ENCODE data around the gene CLEC18B. TPM values are rescaled to one million over a fixed set of nuclear protein-coding genes. Genes with fewer than 3 reads are reported as not detected.
"Not testable (repeated sequence)": the region's sequence is repeated elsewhere in the genome, so short reads cannot be mapped to it uniquely, and the experiment has no call there.

The CLEC18B gene
- 2.9 TPM in 1 of 2 replicates, not detected in the other for total RNA-seq (2014; rRNA removed; shearing (Covaris generic))

DNA sequence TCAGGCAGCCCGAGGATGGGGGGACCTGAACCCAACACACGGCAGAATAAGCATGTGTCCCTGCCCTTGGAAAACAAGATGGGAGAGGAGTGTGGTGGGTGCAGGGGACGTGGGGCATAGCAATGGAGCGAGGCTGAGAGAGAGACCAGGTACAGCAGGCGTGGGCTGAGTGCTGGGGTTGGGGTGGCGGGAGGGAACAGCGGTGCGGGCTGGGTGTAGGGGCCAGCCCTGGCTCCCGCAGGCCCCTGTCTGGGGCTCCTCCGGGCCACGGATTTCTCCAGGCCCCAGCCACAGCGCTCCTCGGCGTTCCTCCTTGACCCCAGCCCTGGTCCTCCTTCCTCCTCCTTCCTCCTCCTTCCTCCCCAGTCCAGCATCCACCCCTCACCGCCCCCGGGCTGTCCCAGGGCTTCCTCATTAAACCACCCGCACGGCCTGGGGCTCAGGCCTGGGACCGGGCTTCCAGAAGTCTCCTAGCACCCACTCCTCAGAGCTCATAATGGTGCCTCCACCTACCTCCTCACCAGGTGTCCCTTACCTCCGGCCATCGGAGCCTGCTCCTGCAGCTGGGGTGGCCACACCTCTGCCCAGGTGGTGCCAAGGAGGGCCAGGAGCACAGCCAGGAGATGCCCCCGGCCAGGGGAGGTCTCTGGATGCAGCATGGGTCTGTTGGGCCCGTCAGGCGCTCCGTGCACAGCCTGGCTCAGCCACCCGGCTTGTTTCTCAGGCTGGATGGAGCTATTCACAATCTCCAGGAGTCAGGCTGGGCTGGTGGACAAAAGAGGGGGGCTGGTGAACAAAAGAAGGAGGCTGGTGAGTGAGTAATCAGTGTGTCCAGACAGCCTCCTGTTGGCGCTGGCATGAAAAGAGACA lies at the start of gene CLEC18B:
CLEC18B (minus strand) TSS at position 867 of the 870 bp plus-strand sequence; CDS start at position 659, 208 bp downstream.
- DNase-seq (ENCODE audit: low read depth), result not testable (repeated sequence)

DNA sequence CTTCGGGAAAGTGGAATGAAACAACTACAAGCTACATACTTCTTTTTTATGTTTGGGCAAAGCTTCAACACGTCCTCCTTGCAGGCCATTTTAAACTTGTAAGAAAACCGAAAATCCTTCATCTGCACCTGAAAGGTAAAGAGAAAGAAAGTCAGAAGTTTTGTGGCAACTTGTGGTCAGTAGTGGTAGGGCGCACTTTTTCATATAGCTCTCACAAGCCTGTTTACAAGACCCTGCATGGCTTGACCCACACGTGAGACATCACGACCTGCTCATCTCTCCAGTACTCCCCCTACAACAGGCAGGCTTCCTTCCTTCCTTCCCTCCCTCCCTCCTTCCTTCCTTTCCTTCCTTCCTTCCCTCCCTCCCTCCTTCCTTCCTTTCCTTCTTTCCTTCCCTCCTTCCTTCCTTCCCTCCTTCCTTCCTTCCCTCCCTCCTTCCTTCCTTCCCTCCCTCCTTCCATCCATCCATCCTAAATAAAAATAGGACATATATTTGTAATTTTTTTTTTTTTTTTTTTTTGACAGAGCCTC lies 48.7 kb upstream of the CLEC18B start:
- DNase-seq (ENCODE audit: low read depth), result no peak

DNA sequence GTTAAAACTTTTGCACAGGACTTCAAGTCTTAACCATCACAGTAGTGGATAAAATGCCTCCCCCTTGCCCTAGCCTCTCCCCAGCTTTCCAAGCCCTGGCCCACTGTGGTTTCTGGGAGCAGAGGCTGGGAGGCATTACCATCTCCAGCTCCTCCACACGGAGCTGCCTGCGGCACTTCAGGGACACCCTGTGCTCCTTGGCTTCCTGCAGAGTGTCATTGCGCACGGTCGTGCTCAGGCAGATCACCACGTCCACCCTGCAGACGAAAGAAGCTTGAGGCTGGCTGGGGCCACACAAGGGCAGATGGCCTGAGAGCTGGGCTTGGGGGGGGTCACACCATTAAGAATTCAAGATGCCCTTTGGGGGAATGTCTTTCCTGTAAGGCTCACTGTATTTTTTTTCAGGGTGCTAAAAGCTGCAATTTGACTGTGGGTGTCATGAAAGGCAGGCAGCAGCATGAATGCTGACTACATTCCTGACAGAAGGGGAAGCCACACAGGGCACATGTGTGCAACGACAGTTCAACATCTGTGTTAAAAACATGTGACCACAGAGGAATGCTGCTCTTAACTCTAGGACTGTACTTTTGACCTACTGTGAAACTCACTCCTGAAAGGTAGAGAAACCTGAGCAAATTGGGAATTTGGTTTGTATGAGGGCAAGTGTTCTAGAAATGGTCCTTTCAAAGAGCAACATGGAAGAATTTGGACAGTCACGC lies 47.7 kb upstream of the CLEC18B start:
- no peak for DNase-seq (ENCODE audit: low read depth)

DNA sequence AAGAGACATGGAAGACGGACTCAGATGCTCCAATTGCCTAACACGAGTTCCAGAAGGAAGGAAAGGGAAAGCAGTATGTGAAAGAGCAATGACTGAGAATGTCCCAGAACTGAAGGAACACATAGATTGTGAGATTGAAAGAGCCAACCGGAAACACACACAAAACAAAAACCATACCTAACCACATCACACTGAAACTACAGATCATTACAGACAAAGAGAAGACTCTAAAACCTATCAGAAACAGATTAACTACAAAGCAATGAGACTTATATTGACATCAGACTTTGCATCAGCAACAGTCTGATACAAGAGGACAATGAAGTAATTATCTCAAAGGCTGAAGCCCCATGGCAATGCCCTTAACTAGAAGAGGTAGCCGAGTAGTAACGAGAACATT lies 45.6 kb upstream of the CLEC18B start:
- DNase-seq (ENCODE audit: low read depth), result no peak

DNA sequence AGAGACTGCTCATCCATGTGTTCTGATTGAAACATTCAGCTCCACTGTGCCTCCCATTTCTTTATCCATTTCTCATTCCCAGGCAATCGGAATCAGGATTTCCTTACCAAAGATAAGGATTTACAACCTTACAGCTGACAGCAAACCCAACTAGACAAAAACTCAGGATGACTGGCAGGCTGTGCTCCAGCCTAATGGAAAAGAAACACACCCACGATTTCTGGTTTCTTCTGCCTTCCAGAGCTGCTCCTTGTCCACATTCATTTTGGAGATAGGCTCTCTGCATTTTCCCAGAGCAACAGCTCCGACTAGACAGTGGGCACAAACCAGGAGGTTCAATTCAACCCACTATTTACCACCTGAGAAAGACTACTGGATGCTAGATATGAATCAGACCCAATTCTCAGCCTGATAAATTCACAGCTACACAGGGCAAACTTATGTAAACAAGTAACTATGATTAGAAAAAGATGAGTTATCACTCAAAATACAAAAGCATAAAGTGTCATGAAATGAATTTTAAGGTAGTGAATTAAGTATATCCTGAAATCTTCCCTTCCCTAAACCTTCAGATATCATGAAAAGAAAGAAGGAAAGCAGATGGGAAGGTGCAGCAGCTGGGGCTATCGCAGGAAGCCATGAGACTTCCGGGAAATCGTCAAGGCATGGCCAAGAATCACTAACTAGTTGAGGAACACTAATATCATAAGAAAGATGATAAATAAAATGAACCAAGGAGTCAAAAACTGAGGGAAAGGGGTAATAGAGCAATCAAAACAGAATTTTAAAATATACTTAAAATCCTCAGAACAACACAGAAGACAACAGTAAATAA lies 44.8 kb upstream of the CLEC18B start:
- DNase-seq (ENCODE audit: low read depth), result no peak

DNA sequence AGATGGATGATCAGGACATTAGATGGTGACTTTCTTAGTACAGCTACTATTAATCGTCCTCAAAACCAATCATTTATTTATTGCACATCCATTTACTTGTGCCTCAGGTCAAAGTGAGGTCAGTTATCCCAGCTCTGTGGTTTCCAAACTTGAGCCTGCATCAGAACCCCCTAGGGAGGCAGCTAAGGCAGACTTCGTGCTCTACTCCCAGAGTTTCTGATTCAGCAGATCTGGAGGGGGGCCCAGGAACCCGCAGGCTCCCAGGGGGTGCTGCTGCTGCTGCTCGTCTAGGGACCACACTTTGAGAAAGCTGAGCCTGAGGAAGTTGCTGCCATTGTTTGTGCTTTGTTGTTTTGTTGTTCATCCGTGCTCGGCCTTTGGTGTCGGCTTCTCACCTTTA lies 44.0 kb upstream of the CLEC18B start:
- no peak for DNase-seq (ENCODE audit: low read depth)

DNA sequence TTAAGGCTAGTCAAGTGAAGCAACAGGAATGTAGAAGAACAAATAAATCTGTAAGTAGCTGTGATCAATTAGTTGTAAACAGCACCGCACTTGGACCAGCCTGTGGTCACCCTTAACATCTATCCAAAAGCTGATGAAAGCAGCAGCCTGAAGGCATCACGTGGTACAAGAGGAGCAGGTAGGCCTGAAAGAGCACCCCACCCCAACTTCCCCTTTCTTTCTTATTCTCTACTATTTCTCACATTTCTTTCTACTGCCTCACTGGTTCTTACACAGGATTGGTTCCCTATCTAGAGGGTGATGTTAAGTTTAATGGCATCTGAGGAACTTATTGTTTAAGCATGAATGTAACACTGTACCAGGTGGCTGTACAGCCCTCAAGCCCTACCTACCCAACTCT lies 42.6 kb upstream of the CLEC18B start:
- DNase-seq (ENCODE audit: low read depth), result no peak

DNA sequence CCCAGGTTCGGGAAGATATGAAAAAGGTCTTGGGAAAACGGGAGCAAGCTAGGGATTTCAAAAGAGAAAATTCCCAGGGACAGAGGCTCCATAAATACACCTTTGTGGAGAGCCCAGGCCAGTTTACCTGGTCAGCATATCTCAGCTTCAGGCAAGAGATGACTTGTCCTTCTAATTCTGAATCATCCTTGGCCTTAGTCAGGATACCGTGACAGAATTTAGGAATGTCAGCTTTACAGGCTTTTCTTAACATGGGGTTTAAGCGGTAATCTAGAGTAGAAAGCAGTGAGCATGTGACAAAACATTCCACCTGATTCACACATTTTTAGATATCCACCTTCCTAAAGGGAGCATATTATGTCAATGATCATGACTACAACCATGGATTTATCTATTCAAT lies 41.1 kb upstream of the CLEC18B start:
- no peak for DNase-seq (ENCODE audit: low read depth)

DNA sequence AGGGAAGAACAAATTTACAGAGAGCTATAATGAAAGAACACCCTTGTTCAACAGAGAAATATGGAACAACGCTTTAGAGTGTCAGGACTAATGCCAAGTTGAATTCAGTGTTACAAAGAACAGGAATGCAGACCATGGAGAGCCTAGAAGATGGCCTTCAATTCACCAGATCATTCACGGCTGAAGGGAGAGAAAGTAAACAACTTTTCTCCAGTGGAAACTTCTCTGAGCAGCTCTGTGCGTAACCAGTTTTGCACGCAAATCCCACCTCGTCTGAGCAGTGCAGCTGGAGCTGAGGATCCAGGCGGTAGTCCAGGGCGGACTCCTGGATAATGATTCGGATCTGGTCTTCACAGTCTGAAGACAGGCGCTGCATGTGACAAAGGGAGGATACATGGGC lies 40.5 kb upstream of the CLEC18B start:
- no peak for DNase-seq (ENCODE audit: low read depth)

DNA sequence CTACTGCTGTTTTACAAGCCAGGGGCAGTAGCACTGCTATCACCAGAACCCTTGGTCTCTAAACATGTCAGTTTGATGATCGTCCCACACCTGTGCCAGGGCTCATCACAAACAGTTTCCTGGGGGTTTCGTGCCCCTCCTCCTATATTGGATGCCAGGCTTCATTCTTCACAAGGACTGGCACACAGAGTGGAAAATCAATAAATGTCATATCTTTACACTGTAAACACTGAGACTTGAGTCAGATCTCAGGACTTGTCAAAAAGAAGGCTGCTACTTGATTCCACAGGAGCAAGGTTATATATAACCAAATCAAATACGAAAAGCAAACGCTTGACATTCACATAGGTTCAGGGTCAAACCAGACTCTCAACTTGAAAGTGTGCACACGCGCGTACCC lies 39.3 kb upstream of the CLEC18B start:
- DNase-seq (ENCODE audit: low read depth), result no peak

DNA sequence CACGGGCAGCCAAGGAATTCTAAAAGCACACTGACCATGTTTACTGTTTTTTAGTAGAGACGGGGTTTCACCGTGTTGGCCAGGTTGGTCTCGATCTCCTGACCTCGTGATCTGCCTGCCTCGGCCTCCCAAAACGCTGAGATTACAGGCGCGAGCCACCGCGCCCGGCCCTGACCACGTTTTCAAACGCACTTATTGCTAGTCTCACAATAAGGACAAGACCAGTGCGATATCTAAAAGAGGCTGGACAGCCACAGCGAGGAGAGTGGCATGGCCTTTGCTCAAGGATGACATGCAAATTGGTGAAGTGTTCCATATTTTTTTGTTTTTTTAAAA lies 35.0 kb upstream of the CLEC18B start:
- DNase-seq (ENCODE audit: low read depth), result no peak

DNA sequence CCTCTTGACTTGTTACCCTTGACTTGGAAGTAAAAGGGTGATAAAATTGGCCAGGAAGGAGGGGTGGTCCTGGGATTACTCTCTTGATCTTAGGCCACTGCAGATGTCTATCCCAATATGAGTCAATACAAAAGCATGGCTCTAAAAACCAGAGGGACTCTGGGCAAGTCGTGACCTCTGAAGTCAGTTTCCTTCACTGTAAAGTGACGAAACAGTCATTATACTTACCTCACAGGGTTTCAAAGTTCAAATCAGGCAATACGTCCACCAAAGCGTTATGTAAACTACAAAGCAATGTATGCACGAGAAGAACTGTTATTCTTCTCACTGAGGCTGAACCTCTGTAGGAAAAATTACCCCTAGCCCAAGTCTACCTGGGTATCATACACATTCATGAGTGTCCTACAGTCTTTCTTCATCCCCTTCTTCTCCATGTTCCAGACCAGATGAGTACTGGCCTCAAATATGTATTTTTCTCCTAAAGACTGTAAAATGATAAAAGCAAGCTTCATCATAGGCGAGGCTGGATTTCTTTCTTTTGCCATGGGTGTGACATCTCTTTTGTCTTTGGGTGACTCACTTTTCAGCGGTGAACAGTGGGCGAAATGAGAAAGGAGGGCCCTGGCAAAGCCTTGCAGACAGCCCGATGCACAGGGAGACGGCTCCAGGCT lies 34.5 kb upstream of the CLEC18B start:
- no peak for DNase-seq (ENCODE audit: low read depth)

DNA sequence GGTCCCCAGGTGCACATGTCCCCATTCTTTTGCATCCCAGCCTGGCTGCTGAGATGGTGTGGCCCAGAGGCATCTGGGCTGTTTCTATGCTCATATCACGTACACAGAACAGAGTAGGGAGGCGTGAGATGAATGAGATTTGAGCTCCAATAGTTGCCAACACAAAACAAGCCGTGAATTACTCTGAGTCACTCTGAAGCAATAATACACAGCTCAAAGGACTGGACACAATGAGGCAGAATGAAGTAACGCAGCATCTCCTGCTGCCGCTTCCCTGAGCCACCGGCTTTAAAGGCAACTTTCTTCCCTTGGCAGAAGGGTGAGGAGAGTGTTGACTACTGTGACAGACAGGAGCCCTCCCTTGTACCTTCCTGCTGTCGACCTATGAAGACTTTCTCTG lies 33.9 kb upstream of the CLEC18B start:
- DNase-seq (ENCODE audit: low read depth), result no peak

DNA sequence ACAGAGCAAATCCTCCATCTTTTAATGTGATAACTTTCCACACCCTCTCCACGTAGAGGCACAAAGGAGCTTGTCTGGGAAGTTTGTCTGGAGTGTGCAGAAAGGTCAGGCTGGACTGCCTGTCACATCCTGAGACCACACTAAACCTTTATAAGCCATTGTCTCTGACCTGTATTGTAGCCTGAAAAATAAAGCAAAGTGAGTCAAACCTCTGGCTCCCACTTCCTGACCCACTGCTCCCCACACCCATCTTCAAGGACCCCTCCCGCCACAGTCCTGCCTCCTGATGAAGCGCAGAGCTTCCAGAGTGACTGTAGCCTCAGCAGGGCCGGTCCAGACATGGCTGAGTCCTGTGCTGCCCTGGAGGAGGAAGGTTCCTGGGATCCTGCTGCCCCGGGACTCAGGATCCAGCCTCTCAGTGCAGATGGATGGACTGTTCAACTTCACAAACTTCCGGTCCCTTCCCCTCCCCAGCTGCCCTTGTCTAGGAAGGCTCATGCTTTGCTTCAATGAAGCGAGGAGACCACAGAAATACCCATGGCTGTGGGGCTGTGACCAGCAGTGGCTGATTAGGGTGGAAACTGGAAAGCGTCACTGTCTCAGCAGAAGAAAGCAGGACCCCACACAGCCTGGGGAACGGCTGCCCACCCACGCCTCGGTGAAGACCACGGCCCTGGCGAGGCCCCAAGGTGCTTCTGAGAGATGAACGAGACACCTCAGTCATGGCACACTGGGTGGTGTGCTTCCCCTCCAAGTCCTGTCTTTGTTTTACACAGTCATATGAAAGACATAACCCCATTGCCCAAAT lies 30.9 kb upstream of the CLEC18B start:
- no peak for DNase-seq (ENCODE audit: low read depth)

DNA sequence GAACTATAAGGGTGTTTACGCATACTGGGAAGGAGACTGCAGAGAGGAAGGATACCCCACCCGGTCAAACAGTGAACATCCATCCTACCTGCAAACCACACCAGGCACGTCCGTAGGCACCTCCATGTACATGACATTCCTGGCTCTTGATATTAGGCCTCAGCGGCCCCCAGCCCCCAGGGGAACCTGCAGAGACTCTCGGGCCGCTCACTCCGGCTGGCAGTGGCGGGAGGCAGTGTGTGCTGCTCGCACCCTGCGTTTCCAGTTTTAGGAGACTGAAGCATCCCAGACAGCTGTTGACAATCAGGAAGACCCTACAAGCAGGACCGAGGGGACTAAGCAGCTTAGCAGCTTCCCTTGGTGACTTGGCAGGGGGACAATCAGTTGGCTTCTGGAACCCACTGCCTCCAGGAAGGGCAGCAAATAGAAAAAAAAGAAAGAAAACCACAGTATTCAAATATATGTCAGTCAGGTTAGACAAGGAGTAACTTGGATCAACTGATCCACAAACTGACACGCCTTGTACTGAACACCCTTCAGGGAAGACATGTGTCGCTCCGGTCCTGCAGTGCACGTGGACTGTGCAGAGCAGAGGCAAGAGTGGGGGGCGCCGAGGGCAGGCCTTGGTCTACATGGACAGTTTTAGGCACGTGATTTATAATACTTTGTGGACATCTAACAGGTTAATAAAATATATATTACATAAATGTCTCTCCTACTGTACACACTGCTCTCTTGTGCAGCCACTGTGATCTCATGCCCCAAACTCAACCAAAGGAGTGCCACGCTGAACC lies 29.9 kb upstream of the CLEC18B start:
- DNase-seq (ENCODE audit: low read depth), result no peak

DNA sequence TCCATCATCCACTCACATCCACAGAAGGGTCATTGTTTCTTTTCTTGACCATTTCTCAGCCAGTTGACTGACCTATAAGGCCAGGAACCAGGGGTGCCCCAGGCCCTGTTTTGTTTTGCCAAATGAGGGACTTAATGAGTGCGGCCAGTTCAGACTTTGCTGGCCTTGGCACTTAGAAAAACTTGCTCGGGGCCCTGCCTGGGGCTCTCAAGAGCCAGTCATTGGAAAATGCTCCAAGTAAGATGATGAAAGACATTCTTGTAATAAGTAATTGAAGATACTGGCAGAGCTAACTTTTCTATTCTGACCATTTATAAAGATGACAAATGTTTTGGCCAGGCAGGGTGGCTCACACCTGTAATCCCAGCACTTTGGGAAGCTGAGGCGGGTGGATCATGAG lies 29.0 kb upstream of the CLEC18B start:
- no peak for DNase-seq (ENCODE audit: low read depth)

DNA sequence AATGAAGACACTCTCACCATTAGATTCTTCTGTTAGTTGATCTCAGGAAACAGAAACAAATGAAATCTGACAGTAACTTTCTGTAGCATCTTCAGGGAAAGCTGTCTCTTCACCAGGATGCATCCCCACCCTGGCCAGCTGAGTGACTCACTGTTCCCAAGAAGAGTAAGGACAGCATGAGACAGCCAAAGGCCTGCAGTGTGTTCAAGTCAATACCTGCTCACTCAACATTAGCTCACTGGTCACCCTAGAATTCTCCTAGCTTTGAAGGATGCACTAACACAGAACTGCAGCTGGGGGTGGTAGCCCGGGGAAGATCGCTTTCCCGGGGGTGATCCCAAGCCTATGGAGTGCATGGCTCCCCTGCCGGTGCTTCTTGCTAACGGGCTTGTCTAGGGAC lies 28.2 kb upstream of the CLEC18B start:
- DNase-seq (ENCODE audit: low read depth), result peak; percentile 16

DNA sequence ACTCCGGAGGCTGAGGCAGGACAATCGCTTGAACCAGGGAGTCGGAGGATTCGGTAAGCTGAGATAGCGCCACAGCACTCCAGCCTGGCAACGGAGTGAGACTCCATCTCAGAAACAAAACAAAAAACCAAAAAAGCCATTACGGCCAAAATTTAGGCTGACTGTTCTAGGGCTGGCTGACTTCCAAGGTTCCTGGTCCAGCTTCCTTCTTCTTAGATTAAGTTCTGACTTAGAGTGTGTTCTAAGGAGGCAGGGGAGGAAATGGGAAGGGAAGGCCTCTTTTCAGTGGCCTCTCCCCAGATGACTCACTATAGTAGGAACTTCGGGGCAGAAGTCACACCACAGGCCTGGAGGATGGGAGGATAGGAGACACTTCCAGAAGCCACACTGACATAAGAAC lies 27.7 kb upstream of the CLEC18B start:
- peak; percentile 73 for DNase-seq (ENCODE audit: low read depth)

DNA sequence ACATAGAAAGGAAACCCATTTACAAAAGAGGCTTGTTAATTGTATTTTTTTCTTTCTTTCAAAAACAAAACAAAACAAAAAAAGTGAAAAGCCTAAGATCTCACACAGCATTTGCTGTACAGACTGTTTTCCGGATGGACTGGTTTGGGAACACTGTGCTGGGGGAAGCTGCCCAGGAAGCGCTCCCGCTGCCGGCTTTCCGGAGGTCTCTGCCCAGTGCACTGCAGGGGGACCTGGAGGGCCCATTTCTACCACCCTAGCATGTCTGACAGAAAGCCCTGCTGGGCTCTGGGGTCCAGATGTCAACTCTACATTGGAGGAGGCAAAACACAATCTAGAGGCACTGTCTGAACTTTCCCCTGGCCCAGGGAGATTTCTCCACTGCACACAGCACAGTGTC lies 26.3 kb upstream of the CLEC18B start:
- DNase-seq (ENCODE audit: low read depth), result no peak

DNA sequence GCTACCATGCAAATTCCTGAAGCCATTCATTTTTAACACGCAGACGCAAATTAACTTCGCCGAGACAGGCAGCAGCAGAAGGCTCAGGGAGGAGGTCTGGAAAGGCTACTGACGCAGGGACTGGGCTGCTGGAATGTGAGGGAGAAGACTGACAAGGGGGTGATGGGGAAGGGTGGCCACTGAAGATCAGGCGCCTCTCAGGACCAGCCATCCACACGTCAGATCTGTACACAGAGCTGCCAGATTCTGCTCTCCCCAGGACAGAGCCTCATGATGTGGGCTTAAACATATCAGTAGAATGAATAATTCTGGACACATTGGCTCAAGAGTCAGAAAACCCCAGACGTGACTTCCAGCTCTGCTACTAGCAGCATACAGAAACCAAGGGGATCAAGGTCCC lies 25.6 kb upstream of the CLEC18B start:
- DNase-seq (ENCODE audit: low read depth), result no peak
